ENCODE data around the gene IRF2BP1. TPM values are rescaled to one million over a fixed set of nuclear protein-coding genes. Genes with fewer than 3 reads are reported as not detected.

Gene IRF2BP1
- total and polyA plus RNA-seq, 2 of the 13 experiments (the other 11 are each of a cell fraction or from before 2014, with no cell fraction given), result 4.3 to 14.3 TPM

GRCh38 chr19:45882652-45883585 lies 3.0 kb downstream of the IRF2BP1 start (continued):
- TF ChIP-seq IKZF5 (CRISPR knock-in tag; IDR thresholded peaks at IDR 0.05) (peak; percentile 61), GPN1 (CRISPR knock-in tag; IDR thresholded peaks at IDR 0.05; ENCODE audit: borderline replicate concordance) (no peak), ZBTB46 (CRISPR knock-in tag; IDR thresholded peaks at IDR 0.05; ENCODE audit: borderline replicate concordance) (no peak), MTF1 (CRISPR knock-in tag; IDR thresholded peaks at IDR 0.05) (no peak), ZMYM3 (CRISPR knock-in tag; IDR thresholded peaks at IDR 0.05) (peak; percentile 100), ZNF747 (CRISPR knock-in tag; IDR thresholded peaks at IDR 0.05; ENCODE audit: borderline replicate concordance) (peak; percentile 49; the same call in 1 of the 2 replicates), THAP11 (CRISPR knock-in tag; IDR thresholded peaks at IDR 0.05) (peak; percentile 87), ADNP (CRISPR knock-in tag; IDR thresholded peaks at IDR 0.05) (peak; percentile 99), ZNF891 (CRISPR knock-in tag; IDR thresholded peaks at IDR 0.05) (peak; percentile 54; the same call in 1 of the 2 replicates), CREB3 (CRISPR knock-in tag; IDR thresholded peaks at IDR 0.05) (no peak), ERF (CRISPR knock-in tag; IDR thresholded peaks at IDR 0.05) (peak; percentile 83; the same call in 1 of the 2 replicates), ZNF282 (IDR thresholded peaks at IDR 0.05; ENCODE audit: partially characterized antibody) (no peak), ZNF552 (CRISPR knock-in tag; IDR thresholded peaks at IDR 0.05; ENCODE audit: borderline replicate concordance) (no peak; the same call in 1 of the 2 replicates), ZNF232 (CRISPR knock-in tag; IDR thresholded peaks at IDR 0.05; ENCODE audit: borderline replicate concordance) (no peak; the same call in 1 of the 2 replicates), MED1 (CRISPR knock-in tag; IDR thresholded peaks at IDR 0.05) (peak; percentile 95), STAT5B (CRISPR knock-in tag; IDR thresholded peaks at IDR 0.05) (0 out of 2 replicates have a peak, but pooled peaks have one; percentile 75), ZFP41 (CRISPR knock-in tag; IDR thresholded peaks at IDR 0.05; ENCODE audit: borderline replicate concordance) (no peak), HES4 (CRISPR knock-in tag; IDR thresholded peaks at IDR 0.05; ENCODE audit: borderline replicate concordance) (no peak), YEATS4 (CRISPR knock-in tag; IDR thresholded peaks at IDR 0.05; ENCODE audit: borderline replicate concordance) (peak; percentile 51), ZNF281 (CRISPR knock-in tag; IDR thresholded peaks at IDR 0.05; ENCODE audit: borderline replicate concordance) (peak; percentile 93), MTERF4 (CRISPR knock-in tag; IDR thresholded peaks at IDR 0.05) (no peak; the same call in 1 of the 2 replicates)

Measured in HepG2 (cell line).